GM21367 (cell line): ENCODE results near the gene MXI1.

ENCODE experiments used
- ATAC-seq: cut with Tn5 transposase; IDR thresholded peaks from one replicate; pipeline ENCODE4 v1.9.1; 2021; ENCODE audit not compliant: unreplicated experiment

Gene MXI1

GRCh38 chr10:110273474-110273873 lies 66.1 kb downstream of the MXI1 start:
- no peak for ATAC-seq

DNA sequence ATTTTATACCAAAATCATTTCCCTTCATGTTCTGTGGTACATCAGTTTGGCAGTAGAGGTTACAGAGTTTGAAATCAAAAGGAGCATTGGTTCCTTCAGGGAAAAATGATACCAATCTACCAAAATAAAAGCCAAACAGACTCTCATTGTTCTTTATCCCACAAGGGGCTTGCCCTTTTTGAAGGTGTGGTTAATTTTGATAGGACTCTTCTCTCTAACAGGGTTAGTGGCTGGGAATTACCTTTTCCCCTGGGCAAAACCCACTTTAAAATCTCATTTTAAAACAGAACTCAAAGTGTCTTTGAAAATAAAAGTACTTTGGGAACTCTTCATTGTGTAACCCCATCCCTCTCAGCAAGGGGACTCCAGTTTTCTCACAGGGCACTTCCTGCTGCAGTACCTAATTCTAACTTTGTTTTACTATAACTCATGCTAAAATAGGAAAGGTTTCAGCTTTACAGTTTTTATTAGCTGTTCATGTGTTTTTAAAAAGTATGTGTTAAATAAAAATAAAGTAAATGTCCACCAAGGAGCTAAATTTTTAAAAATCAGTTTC lies 66.7 kb downstream of the MXI1 start:
- ATAC-seq: no peak

DNA sequence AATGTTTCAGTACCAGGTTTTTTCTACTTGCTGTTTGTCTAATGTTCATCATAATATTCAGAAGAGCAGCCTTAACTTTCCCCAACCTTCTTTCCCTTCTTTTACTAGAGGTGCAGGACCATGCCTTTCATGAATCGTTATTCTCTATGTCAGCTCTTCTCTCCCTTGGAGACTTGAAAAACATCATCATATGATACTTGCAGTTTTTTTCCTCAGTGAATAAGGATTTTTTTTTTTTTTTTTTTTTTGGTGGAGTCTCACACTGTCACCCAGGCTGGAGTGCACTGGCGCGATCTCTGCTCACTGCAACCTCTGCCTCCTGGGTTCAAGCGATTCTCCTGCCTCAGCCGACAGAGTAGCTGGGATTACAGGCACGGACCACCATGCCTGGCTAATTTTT lies 67.2 kb downstream of the MXI1 start:
- no peak for ATAC-seq

DNA sequence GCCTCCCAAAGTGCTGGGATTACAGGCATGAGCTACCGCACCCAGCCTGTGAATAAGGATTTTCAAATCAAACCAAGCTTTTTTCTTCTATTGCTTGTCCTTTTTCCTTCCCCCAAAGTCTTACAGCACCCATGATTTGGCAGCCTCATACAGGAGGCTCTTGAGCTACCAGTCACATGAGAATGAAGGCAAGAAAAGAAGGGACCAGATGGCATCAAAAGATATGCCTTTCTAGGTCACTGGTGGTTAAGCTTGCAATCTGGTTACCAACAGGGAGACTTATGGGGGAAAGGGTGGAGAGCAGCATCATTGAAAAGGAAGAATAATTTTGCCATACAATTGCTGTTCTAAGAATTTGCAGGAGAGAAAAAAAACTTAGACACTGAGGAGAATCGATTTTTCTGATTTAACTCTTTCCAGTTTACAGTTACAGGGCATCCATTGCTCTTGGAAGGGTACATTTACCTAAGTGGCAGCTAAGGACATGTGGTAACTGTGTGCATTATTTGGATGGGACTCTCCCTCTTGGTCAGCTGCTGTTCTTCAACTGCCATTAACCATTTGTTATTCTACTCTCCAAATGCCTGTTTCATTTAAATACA lies 67.8 kb downstream of the MXI1 start:
- ATAC-seq: no peak

GRCh38 chr10:110276603-110277002 lies 69.2 kb downstream of the MXI1 start:
- ATAC-seq: no peak

- ATAC-seq: no peak
These were observed 70.2 kb downstream of the MXI1 start for GRCh38 chr10:110277591-110277990.

DNA sequence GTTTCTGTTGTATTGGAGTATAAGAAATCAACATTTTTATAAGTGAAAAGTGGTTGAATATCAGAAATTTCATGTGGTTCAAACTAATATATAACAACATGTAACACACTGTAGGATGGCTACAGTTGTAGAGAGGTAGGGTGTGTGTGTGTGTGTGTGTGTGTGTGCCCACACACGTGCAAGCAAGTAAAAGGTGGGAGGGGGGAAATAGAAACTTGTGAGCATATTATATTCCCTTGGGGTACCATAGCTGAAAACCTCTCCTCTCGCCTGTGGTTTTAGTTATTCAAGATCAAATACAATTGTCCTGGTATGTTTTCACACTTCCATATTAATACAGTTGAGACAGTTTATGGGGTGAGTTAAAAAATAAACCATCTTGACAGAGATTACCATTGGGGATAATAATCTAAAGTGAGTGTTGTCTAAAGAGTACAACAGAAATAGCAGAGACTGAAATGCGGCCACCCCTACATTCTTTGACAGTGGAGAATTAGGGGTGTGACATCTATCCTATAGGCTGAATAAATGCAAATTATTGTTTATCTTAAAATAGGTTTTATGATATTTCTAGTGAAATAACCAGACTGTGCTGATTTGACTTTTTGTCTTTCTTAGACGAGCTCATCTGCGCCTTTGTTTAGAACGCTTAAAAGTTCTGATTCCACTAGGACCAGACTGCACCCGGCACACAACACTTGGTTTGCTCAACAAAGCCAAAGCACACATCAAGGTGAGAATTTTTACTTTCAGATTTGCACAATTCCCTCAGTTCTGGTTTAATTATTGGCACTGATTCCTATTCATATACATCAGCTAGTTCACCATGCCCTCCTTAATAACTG lies 71.4 kb downstream of the MXI1 start:
- no peak for ATAC-seq

DNA sequence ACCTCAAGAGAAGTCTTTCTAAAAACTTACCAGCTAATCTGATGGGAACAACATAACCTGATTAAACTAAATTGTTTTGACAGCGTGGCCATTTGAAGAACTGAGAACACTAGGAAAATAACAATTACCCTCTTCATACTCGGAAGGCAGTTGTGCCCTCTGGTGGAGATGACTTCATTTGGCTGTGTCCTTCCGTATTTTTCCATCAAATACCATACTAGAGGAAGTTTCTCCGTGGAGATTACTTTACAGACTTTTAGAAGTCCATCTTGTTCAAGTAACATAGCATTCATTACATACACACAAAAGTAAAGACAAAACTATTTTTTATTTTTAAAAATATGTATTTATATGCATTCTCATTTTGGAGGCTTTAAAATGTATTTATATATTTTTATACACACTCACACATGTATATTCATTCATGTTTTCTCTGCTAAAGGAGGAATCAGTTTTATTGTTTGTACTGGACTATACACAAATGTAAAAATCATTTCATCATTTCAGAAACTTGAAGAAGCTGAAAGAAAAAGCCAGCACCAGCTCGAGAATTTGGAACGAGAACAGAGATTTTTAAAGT lies 72.1 kb downstream of the MXI1 start:
- ATAC-seq: no peak

DNA sequence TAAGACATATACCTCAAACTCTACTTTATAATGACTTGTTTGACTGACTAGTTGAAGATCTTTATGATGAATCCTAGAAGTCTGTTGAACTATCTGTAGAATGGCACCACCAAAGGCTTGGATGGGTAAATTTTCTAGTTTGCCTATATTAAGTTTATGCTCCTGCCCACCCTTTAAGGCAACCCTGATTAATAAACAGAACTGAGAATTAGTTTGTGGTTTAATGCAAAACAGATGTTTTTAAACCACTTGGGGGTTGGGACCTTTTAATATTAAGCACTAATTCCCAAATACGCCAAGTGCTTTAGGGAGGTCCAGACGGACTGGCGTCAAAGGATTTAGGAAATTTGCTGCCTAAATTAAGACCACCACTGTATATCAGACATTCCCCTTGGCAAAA lies 76.9 kb downstream of the MXI1 start:
- no peak for ATAC-seq

DNA sequence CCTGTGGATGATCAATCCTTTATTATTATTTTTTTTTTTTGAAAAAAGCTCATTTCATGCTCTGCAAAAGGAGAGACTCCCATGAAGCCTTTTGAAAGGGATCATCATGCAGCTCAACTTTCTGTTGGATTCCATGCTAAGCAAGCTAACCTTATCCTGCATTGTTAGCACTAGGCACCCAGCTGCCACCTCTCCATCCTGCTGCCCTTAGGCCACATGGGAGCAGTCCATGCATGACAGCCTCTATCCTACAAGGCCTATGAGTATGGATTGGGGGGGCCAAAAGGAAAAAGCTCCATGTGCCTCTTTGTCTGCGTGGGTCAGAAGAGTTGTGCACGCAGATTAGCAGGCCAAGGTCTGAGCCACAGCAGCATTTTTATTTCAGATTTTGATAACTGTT lies 78.1 kb downstream of the MXI1 start:
- no peak for ATAC-seq

GRCh38 chr10:110286841-110287240 lies 79.4 kb downstream of the MXI1 start:
- ATAC-seq: no peak

GRCh38 chr10:110296966-110297365 lies 89.6 kb downstream of the MXI1 start:
- ATAC-seq: no peak

- ATAC-seq: no peak
These were observed 93.1 kb downstream of the MXI1 start for GRCh38 chr10:110300486-110300986.

- no peak for ATAC-seq
These were observed 96.3 kb downstream of the MXI1 start for GRCh38 chr10:110303681-110304080.

- peak; percentile 31 for ATAC-seq
These were observed 97.0 kb downstream of the MXI1 start for GRCh38 chr10:110304394-110304779.

DNA sequence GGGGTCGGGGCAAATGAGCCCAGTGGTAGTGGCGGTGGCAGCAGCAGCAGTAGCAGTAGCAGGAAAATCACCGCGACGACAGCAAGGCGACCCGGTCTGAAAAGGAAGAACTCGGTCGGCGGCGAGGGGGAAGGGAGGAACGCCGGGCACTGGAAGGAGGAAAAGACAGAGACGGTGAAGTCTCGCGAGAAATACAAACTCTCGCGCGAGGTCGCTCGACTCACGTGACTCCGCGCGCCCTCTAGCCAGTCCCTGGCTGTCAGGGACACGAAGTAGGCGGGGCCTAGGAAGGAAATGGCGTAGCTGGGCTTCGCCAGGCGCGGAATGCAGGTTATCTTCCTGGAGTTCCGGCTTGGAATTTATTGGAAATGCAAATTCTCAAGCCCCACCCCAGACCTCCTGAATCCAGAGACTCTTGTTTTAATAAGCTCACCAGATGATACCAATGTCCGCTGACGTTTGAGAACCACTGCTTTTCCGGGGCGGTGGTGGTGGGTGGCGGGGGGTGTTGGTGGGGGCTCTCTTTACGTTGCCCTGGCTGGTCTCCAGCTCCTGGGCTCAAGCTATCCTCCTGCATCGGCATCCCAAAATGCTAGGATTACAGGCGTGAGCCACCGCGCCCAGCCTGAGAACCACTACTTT lies 97.5 kb downstream of the MXI1 start, which contains the start of gene SMNDC1:
SMNDC1 (minus strand) TSS at position 141 of the 642 bp plus-strand sequence. CDS start 1,333 bp downstream, outside the sequence.
- peak; percentile 88 for ATAC-seq

DNA sequence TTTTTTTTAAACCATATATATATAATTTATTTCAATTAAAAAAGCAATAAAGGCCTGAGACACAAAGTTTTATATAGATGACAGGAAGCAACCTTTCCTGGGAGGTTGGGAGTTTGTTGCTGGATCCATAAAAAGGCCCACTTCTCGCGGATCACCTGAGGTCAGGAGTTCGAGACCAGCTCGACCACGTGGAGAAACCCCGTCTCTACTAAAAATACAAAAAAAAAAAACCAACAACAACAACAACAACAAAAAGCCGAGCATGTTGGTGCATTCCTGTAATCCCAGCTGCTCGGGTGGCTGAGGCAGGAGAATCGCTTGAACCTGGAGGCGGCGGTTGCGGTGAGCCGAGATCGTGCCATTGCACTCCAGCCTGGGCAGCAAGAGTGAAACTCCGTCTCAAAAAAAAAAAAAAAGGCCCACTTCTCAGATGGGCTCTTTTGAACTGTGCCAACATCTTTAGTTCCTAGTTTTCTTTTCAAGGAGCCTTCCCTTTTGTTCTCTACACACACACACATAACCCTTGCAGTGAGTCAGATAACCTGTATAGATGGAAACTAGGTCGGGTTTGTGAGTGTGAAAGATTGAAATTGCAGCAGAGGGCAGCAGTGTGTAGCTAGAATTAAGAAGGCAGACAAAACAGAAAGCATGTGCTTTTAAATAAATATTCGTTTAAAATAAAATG lies 98.5 kb downstream of the MXI1 start:
- peak; percentile 43 for ATAC-seq

DNA sequence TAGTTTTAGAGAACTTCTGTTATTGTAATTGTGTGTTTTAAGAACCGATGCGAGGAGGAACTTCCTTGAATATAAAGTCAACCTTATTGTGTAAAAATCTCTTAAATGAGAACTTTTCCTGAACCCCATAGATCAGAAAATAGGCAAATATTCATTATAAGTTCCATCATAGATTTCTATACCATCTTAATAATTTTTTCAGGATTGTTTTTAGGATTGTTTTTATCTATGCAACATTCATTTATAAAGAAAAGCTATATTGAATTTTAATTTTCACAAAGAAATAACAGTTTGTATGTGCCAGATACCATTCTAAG lies 99.0 kb downstream of the MXI1 start:
- ATAC-seq: no peak

DNA sequence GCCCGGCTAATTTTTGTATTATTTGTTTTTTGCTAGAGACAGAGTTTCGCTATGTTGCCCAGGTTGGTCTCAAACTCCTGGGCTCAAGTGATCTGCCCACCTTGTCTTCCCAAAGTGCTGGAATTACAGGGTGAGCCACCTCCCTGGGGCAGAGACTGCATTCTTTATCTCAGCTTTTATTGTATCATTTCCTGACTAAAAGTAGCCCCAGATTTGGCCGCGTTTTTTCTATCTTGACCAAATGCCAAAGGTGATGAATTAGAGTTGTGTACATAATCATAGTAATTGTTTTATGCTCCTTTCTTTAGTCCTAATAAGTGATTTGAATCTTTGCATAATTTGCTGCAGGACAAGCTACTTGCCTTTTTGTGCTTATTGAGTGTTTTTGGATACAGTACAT lies 100.4 kb downstream of the MXI1 start:
- no peak for ATAC-seq

- no peak for ATAC-seq
These were observed 103.3 kb downstream of the MXI1 start for GRCh38 chr10:110310741-110311140.
